ENCODE measurements around the gene AKT3. TPM values are rescaled to one million over a fixed set of nuclear protein-coding genes. Genes with fewer than 3 reads are reported as not detected.

Gene AKT3
- total and polyA plus RNA-seq, 8 donors: 4.2 to 24.1 (median 11.6) TPM

DNA sequence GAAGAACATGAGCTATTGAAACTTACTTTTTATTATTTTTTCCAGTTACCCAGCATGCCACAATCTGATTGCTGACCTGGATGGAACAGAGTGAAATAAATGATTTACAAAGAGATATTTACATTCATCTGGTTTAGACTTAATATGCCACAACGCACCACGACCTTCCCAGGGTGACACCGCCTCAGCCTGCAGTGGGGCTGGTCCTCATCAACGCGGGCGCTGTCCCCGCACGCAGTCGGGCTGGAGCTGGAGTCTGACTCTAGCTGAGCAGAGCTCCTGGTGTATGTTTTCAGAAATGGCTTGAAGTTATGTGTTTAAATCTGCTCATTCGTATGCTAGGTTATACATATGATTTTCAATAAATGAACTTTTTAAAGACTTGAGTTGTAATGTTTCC lies 350.3 kb downstream of the AKT3 start:
- 89 to 92% methylated on average over 10 of the region's 10 CpGs for WGBS, 2 donors
- TF ChIP-seq, protein P1, sequence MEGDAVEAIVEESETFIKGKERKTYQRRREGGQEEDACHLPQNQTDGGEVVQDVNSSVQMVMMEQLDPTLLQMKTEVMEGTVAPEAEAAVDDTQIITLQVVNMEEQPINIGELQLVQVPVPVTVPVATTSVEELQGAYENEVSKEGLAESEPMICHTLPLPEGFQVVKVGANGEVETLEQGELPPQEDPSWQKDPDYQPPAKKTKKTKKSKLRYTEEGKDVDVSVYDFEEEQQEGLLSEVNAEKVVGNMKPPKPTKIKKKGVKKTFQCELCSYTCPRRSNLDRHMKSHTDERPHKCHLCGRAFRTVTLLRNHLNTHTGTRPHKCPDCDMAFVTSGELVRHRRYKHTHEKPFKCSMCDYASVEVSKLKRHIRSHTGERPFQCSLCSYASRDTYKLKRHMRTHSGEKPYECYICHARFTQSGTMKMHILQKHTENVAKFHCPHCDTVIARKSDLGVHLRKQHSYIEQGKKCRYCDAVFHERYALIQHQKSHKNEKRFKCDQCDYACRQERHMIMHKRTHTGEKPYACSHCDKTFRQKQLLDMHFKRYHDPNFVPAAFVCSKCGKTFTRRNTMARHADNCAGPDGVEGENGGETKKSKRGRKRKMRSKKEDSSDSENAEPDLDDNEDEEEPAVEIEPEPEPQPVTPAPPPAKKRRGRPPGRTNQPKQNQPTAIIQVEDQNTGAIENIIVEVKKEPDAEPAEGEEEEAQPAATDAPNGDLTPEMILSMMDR (IDR thresholded peaks at IDR 0.05): no peak
- intact Hi-C loops (cut with DNase I): no loop called here
- ATAC-seq (no peak), FAIRE-seq (no peak), DNase-seq (no peak)
- Histone ChIP-seq H3K9me3 (no peaks in the 10 kb centered on the region), H3K4me1 (no peaks in the 10 kb centered on the region), H3K4me3 (no peak overlapping the region), H3K27ac (no peak overlapping the region), H3K27me3 (no peaks in the 10 kb centered on the region), H3K36me3 (no peaks in the 10 kb centered on the region)

DNA sequence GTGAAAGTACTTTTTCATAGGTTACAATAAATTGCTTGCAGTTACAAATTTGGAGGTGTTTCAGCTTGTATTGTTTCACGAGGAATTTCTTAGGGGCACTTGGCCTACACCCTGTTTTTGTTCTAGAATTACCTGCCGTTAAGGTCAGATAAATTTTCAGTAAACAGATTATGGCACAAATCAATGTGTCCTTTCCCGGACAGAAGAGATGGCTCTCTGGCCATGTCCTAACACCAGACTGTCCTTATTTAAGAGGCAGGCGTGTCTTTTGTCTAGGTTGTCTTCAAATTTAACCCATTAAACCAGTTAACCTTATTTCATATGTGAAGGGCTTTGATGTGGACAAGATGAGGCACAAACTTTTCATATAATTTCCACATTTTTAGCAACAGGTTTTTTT lies 350.8 kb downstream of the AKT3 start:
- intact Hi-C loops (cut with DNase I): no loop called here
- 49% methylated on average over 4 of the region's 4 CpGs for WGBS, 2 donors
- DNase-seq (no peak), FAIRE-seq (no peak), ATAC-seq (no peak)
- Histone ChIP-seq H3K36me3 (no peaks in the 10 kb centered on the region), H3K27me3 (no peaks in the 10 kb centered on the region), H3K9me3 (no peaks in the 10 kb centered on the region), H3K27ac (no peak overlapping the region), H3K4me3 (no peak overlapping the region), H3K4me1 (no peaks in the 10 kb centered on the region)
- TF ChIP-seq, protein P1 (IDR thresholded peaks at IDR 0.05): no peak

DNA sequence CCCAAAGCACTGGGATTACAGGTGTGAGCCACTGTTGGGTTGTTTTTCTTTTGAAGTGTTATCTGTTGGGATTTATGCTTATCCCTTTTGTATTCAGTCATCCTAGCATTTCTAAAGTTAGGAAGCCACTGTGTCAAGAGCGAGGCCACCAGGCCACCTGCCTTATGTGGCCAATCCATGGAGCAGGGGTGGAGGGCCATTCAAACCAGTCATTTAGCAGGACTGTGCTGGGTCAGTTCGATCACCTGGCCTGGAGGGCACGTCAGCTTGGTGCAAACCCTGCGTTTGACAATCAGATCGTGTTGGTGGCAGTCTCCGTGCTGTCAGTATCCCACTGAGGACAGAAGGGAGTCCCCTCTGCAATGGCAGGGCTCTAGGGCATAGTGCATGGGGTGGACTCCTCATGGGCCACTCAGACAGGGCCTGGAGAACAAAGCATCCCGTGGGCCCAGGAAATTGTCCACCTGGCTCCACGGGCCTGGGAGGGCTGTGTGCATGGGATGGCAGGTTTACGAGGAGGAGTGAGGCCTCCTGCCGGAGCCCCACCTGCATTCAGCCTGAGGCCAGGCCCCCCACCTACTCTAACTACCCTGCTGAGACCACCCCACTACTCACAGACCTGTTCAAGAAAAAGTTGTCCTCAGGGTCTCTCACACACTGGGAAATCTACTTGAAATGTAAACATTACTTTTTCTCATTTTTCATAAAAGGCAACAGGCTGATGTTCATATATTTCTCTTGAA lies 351.9 kb downstream of the AKT3 start:
- no peak overlapping the region for H3K4me3 ChIP-seq
- DNase-seq: no peak
- H3K36me3 ChIP-seq: no peaks in the 10 kb centered on the region
- no peaks in the 10 kb centered on the region for H3K27me3 ChIP-seq
- no peak for FAIRE-seq
- intact Hi-C loops (cut with DNase I): no loop called here
- TF ChIP-seq, protein P1 (IDR thresholded peaks at IDR 0.05): no peak
- H3K9me3 ChIP-seq: no peaks in the 10 kb centered on the region
- H3K4me1 ChIP-seq: no peaks in the 10 kb centered on the region
- H3K27ac ChIP-seq: no peak overlapping the region
- 95 to 97% methylated on average over 10 of the region's 10 CpGs for WGBS, 2 donors
- ATAC-seq: no peak

DNA sequence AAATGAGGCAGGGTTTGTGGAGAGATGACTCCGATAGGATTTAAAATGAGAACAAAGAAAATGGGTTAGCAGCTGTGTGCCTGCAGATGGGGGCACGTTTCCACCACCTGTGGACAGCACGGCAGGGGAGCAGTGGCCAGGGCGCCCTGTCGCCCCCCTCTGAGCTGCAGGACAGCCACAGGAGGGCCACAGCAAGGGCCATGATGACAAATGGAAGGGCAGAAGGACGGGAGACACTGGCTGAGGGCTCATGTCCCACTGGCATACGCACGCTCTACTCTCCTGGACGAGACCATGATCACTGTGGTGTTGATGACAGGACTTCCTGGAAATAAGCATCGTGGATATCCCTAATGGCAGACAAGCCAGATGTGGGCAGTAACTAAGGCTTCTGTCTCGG lies 353.2 kb downstream of the AKT3 start:
- FAIRE-seq (no peak), DNase-seq (no peak), ATAC-seq (no peak)
- Histone ChIP-seq H3K36me3 (no peaks in the 10 kb centered on the region), H3K9me3 (no peaks in the 10 kb centered on the region), H3K27me3 (no peaks in the 10 kb centered on the region), H3K4me3 (no peak overlapping the region), H3K4me1 (no peaks in the 10 kb centered on the region), H3K27ac (no peak overlapping the region)
- TF ChIP-seq, protein P1 (IDR thresholded peaks at IDR 0.05): no peak
- intact Hi-C loops (cut with DNase I): no loop called here
- WGBS, 2 donors: 95 to 97% methylated on average over 11 of the region's 11 CpGs

DNA sequence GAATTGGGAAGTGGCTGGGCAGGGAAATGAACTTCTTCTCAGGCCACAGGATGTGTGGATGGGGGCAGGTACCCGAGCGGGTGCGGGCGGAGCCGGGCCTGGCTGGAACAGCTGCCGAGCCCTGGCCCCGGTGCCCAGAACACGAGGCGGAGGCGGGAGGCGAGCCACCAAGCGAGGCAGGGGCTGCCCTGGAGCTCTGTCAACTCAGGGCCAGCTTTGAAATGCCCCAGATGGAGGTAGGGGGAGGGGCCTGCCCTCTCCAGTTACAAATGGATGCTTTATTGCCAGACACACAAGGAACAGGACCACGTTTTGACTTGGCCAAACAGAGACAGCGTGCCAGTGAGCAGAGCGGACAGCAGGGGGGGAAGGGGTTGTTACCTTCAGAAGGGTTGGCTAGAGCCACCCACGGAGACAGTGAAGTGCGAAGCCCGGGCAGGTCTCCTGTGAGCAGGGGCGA lies 353.8 kb downstream of the AKT3 start:
- FAIRE-seq (no peak), DNase-seq (no peak), ATAC-seq (peak in 2 of 4 donors; percentile 37 to 38)
- no peaks in the 10 kb centered on the region for H3K27me3 ChIP-seq
- intact Hi-C loops (cut with DNase I): no loop called here
- no peaks in the 10 kb centered on the region for H3K36me3 ChIP-seq
- no peaks in the 10 kb centered on the region for H3K4me1 ChIP-seq
- peak overlapping the region in 2 of 4 donors; percentile 7 to 17 for H3K27ac ChIP-seq
- WGBS, 2 donors: 91 to 92% methylated on average over 19 of the region's 19 CpGs
- TF ChIP-seq, protein P1 (IDR thresholded peaks at IDR 0.05): no peak
- H3K9me3 ChIP-seq: no peaks in the 10 kb centered on the region
- H3K4me3 ChIP-seq: no peak overlapping the region

Measured in pancreas (tissue), 10 donors.